ENCODE data around the gene SLC2A6. TPM values are rescaled to one million over a fixed set of nuclear protein-coding genes. Genes with fewer than 3 reads are reported as not detected.

The SLC2A6 gene
- total RNA-seq (2022; extraction: Qiagen RNA extraction), result 13.2 to 22.2 TPM (median 21.4 TPM) in 5 replicates

GRCh38 chr9:133478851-133479711, at the start of gene SLC2A6:
SLC2A6 (minus strand) TSS chr9:133479099; CDS start chr9:133479059, 40 bp downstream.

GRCh38 chr9:133524679-133525228, 45.9 kb upstream of the SLC2A6 start, which contains the start of gene MYMK:
MYMK (minus strand) TSS chr9:133524959; CDS start chr9:133524844, 115 bp downstream.

GRCh38 chr9:133459476-133460404, 19.2 kb downstream of the SLC2A6 start, which contains the start of gene CACFD1:
CACFD1 (plus strand) TSS chr9:133459978; CDS start chr9:133460067, 89 bp downstream.

GRCh38 chr9:133421615-133422542, 57.0 kb downstream of the SLC2A6 start, which contains the start of gene ADAMTS13:
ADAMTS13 (plus strand) TSS chr9:133422367; CDS start chr9:133422444, 77 bp downstream.

Other genes starting within 250 kb of the SLC2A6 start
- not detected in 5 replicates for gene ABO, start 203.9 kb downstream of the SLC2A6 start, total RNA-seq (2022; extraction: Qiagen RNA extraction)
- 19.3 to 31.1 TPM (median 26.5 TPM) in 5 replicates for gene SURF6, start 142.9 kb downstream of the SLC2A6 start, total RNA-seq (2022; extraction: Qiagen RNA extraction)
- gene MED22, start 131.0 kb downstream of the SLC2A6 start, total RNA-seq (2022; extraction: Qiagen RNA extraction), result 20.7 to 33.2 TPM (median 30.3 TPM) in 5 replicates
- gene RPL7A, start 130.9 kb downstream of the SLC2A6 start, total RNA-seq (2022; extraction: Qiagen RNA extraction), result 3,324 to 3,521 TPM (median 3,436 TPM) in 5 replicates
- gene SURF1, start 122.6 kb downstream of the SLC2A6 start, total RNA-seq (2022; extraction: Qiagen RNA extraction), result 37.5 to 46.5 TPM (median 44.6 TPM) in 5 replicates
- gene SURF2, start 122.5 kb downstream of the SLC2A6 start, total RNA-seq (2022; extraction: Qiagen RNA extraction), result 41.3 to 54.5 TPM (median 43.0 TPM) in 5 replicates
- gene SURF4, start 103.0 kb downstream of the SLC2A6 start, total RNA-seq (2022; extraction: Qiagen RNA extraction), result 176 to 200 TPM (median 199 TPM) in 5 replicates
- gene STKLD1, start 102.7 kb downstream of the SLC2A6 start, total RNA-seq (2022; extraction: Qiagen RNA extraction), result 0.90 to 1.7 TPM (median 1.1 TPM) in 5 replicates
- gene REXO4, start 61.1 kb downstream of the SLC2A6 start, total RNA-seq (2022; extraction: Qiagen RNA extraction), result 29.6 to 38.4 TPM (median 33.0 TPM) in 5 replicates
- 0.42 to 0.64 TPM (median 0.49 TPM) in 5 replicates for gene ADAMTS13, start 56.7 kb downstream of the SLC2A6 start, total RNA-seq (2022; extraction: Qiagen RNA extraction)
- 3.4 to 4.9 TPM (median 4.8 TPM) in 5 replicates for gene CACFD1, start 19.1 kb downstream of the SLC2A6 start, total RNA-seq (2022; extraction: Qiagen RNA extraction)
- gene MYMK, start 45.9 kb upstream of the SLC2A6 start, total RNA-seq (2022; extraction: Qiagen RNA extraction), result not detected in 5 replicates
- not detected in 5 replicates for gene ADAMTSL2, start 55.6 kb upstream of the SLC2A6 start, total RNA-seq (2022; extraction: Qiagen RNA extraction)
- not detected in 5 replicates for gene FAM163B, start 130.3 kb upstream of the SLC2A6 start, total RNA-seq (2022; extraction: Qiagen RNA extraction)
- not detected in 5 replicates for gene DBH, start 157.3 kb upstream of the SLC2A6 start, total RNA-seq (2022; extraction: Qiagen RNA extraction)